NCI-H146 treated with DMSO at 0.1 percent for 48 hours (cell line): ENCODE measurements around the gene AP2M1.
A peak's percentile ranks its signal among the peaks of the same experiment; 100 is the strongest.

Source experiments
- DNase-seq: peaks from one replicate; lab custom pipeline; 2025; ENCODE audit not compliant: unreplicated experiment; lab: John Stamatoyannopoulos, UW

The AP2M1 gene

GRCh38 chr3:184177767-184178306, 3.2 kb downstream of the AP2M1 start:
- no peak for DNase-seq

- DNase-seq, result no peak
Measured at GRCh38 chr3:184178521-184179138, 4.0 kb downstream of the AP2M1 start.

- DNase-seq, result no peak
Measured at GRCh38 chr3:184180165-184180564, 5.5 kb downstream of the AP2M1 start.

- DNase-seq, result no peak
Measured at GRCh38 chr3:184181596-184181995, 6.9 kb downstream of the AP2M1 start.

GRCh38 chr3:184183679-184184078, 9.0 kb downstream of the AP2M1 start:
- no peak for DNase-seq

GRCh38 chr3:184184546-184185230, 10.0 kb downstream of the AP2M1 start:
- DNase-seq, result no peak

GRCh38 chr3:184185461-184186183, 11.0 kb downstream of the AP2M1 start:
- peak; percentile 100 for DNase-seq

GRCh38 chr3:184186184-184186901, 11.7 kb downstream of the AP2M1 start, which contains the start of gene ABCF3:
TSS of gene ABCF3 (plus strand) at chr3:184186199. CDS start at chr3:184186208, 9 bp downstream.
- DNase-seq, result peak; percentile 49

GRCh38 chr3:184186902-184187207, 12.2 kb downstream of the AP2M1 start:
- DNase-seq, result no peak

- DNase-seq, result no peak
Measured at GRCh38 chr3:184188080-184188479, 13.4 kb downstream of the AP2M1 start.

- DNase-seq, result no peak
Measured at GRCh38 chr3:184189421-184189820, 14.8 kb downstream of the AP2M1 start.

GRCh38 chr3:184192889-184193288, 18.2 kb downstream of the AP2M1 start:
- DNase-seq, result no peak

GRCh38 chr3:184193991-184194539, 19.4 kb downstream of the AP2M1 start:
- DNase-seq, result no peak

GRCh38 chr3:184196536-184196935, 21.9 kb downstream of the AP2M1 start:
- no peak for DNase-seq

GRCh38 chr3:184198509-184198908, 23.9 kb downstream of the AP2M1 start:
- DNase-seq, result no peak

- DNase-seq, result no peak
Measured at GRCh38 chr3:184200825-184201224, 26.2 kb downstream of the AP2M1 start.

GRCh38 chr3:184203526-184203925, 28.9 kb downstream of the AP2M1 start:
- no peak for DNase-seq

- no peak for DNase-seq
Measured at GRCh38 chr3:184209146-184209923, 34.7 kb downstream of the AP2M1 start.

- DNase-seq, result no peak
Measured at GRCh38 chr3:184211297-184211696, 36.6 kb downstream of the AP2M1 start.

GRCh38 chr3:184211718-184212117, 37.1 kb downstream of the AP2M1 start:
- no peak for DNase-seq
